ENCODE data around the gene MAMDC4.

The MAMDC4 gene

GRCh38 chr9:136826703-136827582 lies 25.2 kb upstream of the MAMDC4 start:
- Histone ChIP-seq H3K4me1 (ENCODE audit: control insufficient read depth, insufficient read depth, low read length) (no peaks in the 10 kb centered on the region), H3K36me3 (ENCODE audit: control insufficient read depth in 2 of 2, insufficient read depth in 1 of 2, low read length in 2 of 2) (peaks cover 0 to 84% of the 10 kb centered on the region in 2 experiments; a peak in 1 of 3 replicates), H3K27ac (ENCODE audit: extremely low read depth, low read depth, low read length) (no peak overlapping the region), H3K9me3 (ENCODE audit: control insufficient read depth, insufficient read depth, low read depth, low read length) (no peaks in the 10 kb centered on the region), H3K4me3 (ENCODE audit: low read depth, low read length) (no peak overlapping the region)
- POLR2A ChIA-PET = interaction anchor here (0.6 kb wide), 1 partner anchor 24 kb away, joined by 3 read pairs; no protein-coding TSS in a partner anchor
- CTCF ChIA-PET = interaction anchor here (0.6 to 1.4 kb wide), 5 partner anchors 15 to 122 kb away, joined by 3 to 5 read pairs (median 3); partner anchors contain the start of genes AJM1 and RABL6
- TF ChIP-seq ZNF423 (tag by site-specific recombination; IDR thresholded peaks at IDR 0.05) (no peak), SCRT2 (tag by site-specific recombination; IDR thresholded peaks at IDR 0.05) (peak; percentile 80)

- peaks cover 0 to 93% of the 10 kb centered on the region in 2 experiments; a peak in 1 of 3 replicates for H3K36me3 ChIP-seq (ENCODE audit: control insufficient read depth in 2 of 2, insufficient read depth in 1 of 2, low read length in 2 of 2)
These were observed 24.2 kb upstream of the MAMDC4 start for GRCh38 chr9:136827794-136828473.

GRCh38 chr9:136828474-136829140 lies 23.5 kb upstream of the MAMDC4 start:
- Histone ChIP-seq H3K4me3 (ENCODE audit: low read depth, low read length) (no peak overlapping the region), H3K9me3 (ENCODE audit: control insufficient read depth, insufficient read depth, low read depth, low read length) (no peaks in the 10 kb centered on the region), H3K27ac (ENCODE audit: extremely low read depth, low read depth, low read length) (no peak overlapping the region), H3K36me3 (ENCODE audit: control insufficient read depth in 2 of 2, insufficient read depth in 1 of 2, low read length in 2 of 2) (peaks cover 0 to 88% of the 10 kb centered on the region in 2 experiments; a peak in 1 of 3 replicates), H3K4me1 (ENCODE audit: control insufficient read depth, insufficient read depth, low read length) (no peaks in the 10 kb centered on the region)
- CTCF ChIA-PET = interaction anchor here (1.0 to 1.2 kb wide), 2 partner anchors 14 to 201 kb away, joined by 3 to 5 read pairs; no protein-coding TSS in a partner anchor
- POLR2A ChIA-PET = interaction anchor here (1.4 kb wide), 1 partner anchor 12 kb away, joined by 5 read pairs; no protein-coding TSS in a partner anchor
- TF ChIP-seq KLF8 (tag by site-specific recombination; IDR thresholded peaks at IDR 0.05) (no peak), KLF7 (tag by site-specific recombination; IDR thresholded peaks at IDR 0.05; ENCODE audit: borderline replicate concordance) (no peak), ZNF544 (tag by site-specific recombination; IDR thresholded peaks at IDR 0.05) (no peak), ZNF202 (tag by site-specific recombination; IDR thresholded peaks at IDR 0.05; ENCODE audit: borderline replicate concordance) (no peak), ZNF843 (tag by site-specific recombination; IDR thresholded peaks at IDR 0.05) (no peak), ZNF561 (tag by site-specific recombination; IDR thresholded peaks at IDR 0.05; ENCODE audit: borderline replicate concordance) (no peak), ZNF785 (tag by site-specific recombination; IDR thresholded peaks at IDR 0.05) (no peak), SP2 (tag by site-specific recombination; IDR thresholded peaks at IDR 0.05) (no peak), ZNF169 (tag by site-specific recombination; IDR thresholded peaks at IDR 0.05) (no peak), ZNF530 (tag by site-specific recombination; IDR thresholded peaks at IDR 0.05; ENCODE audit: low read depth) (no peak)
- TF ChIP-seq, protein P1, sequence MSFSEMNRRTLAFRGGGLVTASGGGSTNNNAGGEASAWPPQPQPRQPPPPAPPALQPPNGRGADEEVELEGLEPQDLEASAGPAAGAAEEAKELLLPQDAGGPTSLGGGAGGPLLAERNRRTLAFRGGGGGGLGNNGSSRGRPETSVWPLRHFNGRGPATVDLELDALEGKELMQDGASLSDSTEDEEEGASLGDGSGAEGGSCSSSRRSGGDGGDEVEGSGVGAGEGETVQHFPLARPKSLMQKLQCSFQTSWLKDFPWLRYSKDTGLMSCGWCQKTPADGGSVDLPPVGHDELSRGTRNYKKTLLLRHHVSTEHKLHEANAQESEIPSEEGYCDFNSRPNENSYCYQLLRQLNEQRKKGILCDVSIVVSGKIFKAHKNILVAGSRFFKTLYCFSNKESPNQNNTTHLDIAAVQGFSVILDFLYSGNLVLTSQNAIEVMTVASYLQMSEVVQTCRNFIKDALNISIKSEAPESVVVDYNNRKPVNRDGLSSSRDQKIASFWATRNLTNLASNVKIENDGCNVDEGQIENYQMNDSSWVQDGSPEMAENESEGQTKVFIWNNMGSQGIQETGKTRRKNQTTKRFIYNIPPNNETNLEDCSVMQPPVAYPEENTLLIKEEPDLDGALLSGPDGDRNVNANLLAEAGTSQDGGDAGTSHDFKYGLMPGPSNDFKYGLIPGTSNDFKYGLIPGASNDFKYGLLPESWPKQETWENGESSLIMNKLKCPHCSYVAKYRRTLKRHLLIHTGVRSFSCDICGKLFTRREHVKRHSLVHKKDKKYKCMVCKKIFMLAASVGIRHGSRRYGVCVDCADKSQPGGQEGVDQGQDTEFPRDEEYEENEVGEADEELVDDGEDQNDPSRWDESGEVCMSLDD (tag by site-specific recombination; IDR thresholded peaks at IDR 0.05) = no peak
- TF ChIP-seq, protein P2, sequence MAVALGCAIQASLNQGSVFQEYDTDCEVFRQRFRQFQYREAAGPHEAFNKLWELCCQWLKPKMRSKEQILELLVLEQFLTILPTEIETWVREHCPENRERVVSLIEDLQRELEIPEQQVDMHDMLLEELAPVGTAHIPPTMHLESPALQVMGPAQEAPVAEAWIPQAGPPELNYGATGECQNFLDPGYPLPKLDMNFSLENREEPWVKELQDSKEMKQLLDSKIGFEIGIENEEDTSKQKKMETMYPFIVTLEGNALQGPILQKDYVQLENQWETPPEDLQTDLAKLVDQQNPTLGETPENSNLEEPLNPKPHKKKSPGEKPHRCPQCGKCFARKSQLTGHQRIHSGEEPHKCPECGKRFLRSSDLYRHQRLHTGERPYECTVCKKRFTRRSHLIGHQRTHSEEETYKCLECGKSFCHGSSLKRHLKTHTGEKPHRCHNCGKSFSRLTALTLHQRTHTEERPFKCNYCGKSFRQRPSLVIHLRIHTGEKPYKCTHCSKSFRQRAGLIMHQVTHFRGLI (tag by site-specific recombination; IDR thresholded peaks at IDR 0.05) = no peak

More at GRCh38 chr9:136827794-136828473, 24.2 kb upstream of the MAMDC4 start:
- ChIA-PET POLR2A (interaction anchor here (0.6 kb wide), 1 partner anchor 25 kb away, joined by 3 read pairs; no protein-coding TSS in a partner anchor), CTCF (interaction anchor here (0.6 to 1.4 kb wide), 4 partner anchors 15 to 867 kb away, joined by 4 to 5 read pairs (median 5); partner anchors contain the start of genes AJM1 and UBAC1)
- H3K27ac ChIP-seq (ENCODE audit: extremely low read depth, low read depth, low read length) = no peak overlapping the region
- no peaks in the 10 kb centered on the region for H3K4me1 ChIP-seq (ENCODE audit: control insufficient read depth, insufficient read depth, low read length)
- no peak for TF ChIP-seq ZNF514 (tag by site-specific recombination; IDR thresholded peaks at IDR 0.05)
- no peak overlapping the region for H3K4me3 ChIP-seq (ENCODE audit: low read depth, low read length)
- H3K9me3 ChIP-seq (ENCODE audit: control insufficient read depth, insufficient read depth, low read depth, low read length) = no peaks in the 10 kb centered on the region
